WTC11 (cell line): ENCODE data around the gene RPP21. TPM values are rescaled to one million over a fixed set of nuclear protein-coding genes. Genes with fewer than 3 reads are reported as not detected.

Experiments used
- ATAC-seq: fragments of 200-7000 bp; cut with Tn5 transposase; 2 replicates; pipeline ENCODE4 v1.10.0; 2021; ENCODE audit warnings: mild to moderate bottlenecking, moderate library complexity
- CTCF ChIA-PET: fragments of 300-600 bp; sonication (Branson Sonifier 250); formaldehyde crosslinking; loops from one replicate; lab custom pipeline; 2021; ENCODE audit warnings: antibody characterized with exemption; lab: Charles Lee
- POLR2A ChIA-PET: fragments of 350-600 bp; sonication (Branson Sonifier 250); formaldehyde crosslinking; loops from one replicate; lab custom pipeline; 2021; ENCODE audit warnings: antibody characterized with exemption; lab: Charles Lee
- DNase-seq: peaks from one replicate; pipeline ENCODE4 v3.0.0; 2021; ENCODE audit warnings: low spot score
- H3K27ac Mint-ChIP-seq: 2 replicates; pipeline ENCODE4 v1.8.0; 2021; ENCODE audit warnings: mixed read lengths
- H3K27me3 Mint-ChIP-seq: 2 replicates; pipeline ENCODE4 v1.8.0; 2021; ENCODE audit warnings: low read depth, mild to moderate bottlenecking, moderate library complexity, mixed read lengths
- H3K36me3 Mint-ChIP-seq: 2 replicates; pipeline ENCODE4 v1.8.0; 2021; ENCODE audit warnings: mixed read lengths
- H3K4me1 Mint-ChIP-seq: 2 replicates; pipeline ENCODE4 v1.8.0; 2022; ENCODE audit warnings: mixed read lengths
- H3K4me3 Mint-ChIP-seq: 2 replicates; pipeline ENCODE4 v1.8.0; 2021; ENCODE audit warnings: mild to moderate bottlenecking, moderate library complexity, mixed read lengths
- H3K9me3 Mint-ChIP-seq: 2 replicates; pipeline ENCODE4 v1.8.0; 2021; ENCODE audit warnings: mixed read lengths
- ATF1 ChIP-seq: sonication (generic); formaldehyde crosslinking; IDR thresholded peaks from 2 replicates; pipeline ENCODE4 v1.8.1; 2023; ENCODE audit warnings: mild to moderate bottlenecking, moderate library complexity, missing genetic modification reagents
- CREB1 ChIP-seq: sonication (generic); formaldehyde crosslinking; IDR thresholded peaks from 2 replicates; pipeline ENCODE4 v1.8.0; 2023; ENCODE audit warnings: mild to moderate bottlenecking, missing genetic modification reagents
- IRF2 ChIP-seq: sonication (generic); formaldehyde crosslinking; IDR thresholded peaks from 2 replicates; pipeline ENCODE4 v1.8.0; 2022; ENCODE audit warnings: low read depth, missing genetic modification reagents, borderline replicate concordance
- JUN ChIP-seq: sonication (generic); formaldehyde crosslinking; IDR thresholded peaks from 2 replicates; pipeline ENCODE4 v1.8.0; 2023; ENCODE audit warnings: mild to moderate bottlenecking, missing genetic modification reagents
- KAT7 ChIP-seq: sonication (generic); formaldehyde crosslinking; IDR thresholded peaks from 2 replicates; pipeline ENCODE4 v1.8.1; 2023; ENCODE audit warnings: missing genetic modification reagents, mild to moderate bottlenecking, borderline replicate concordance
- NR3C1 ChIP-seq: sonication (generic); formaldehyde crosslinking; conservative IDR thresholded peaks from 2 replicates; pipeline ENCODE4 v1.8.1; 2023; ENCODE audit warnings: low read depth, mild to moderate bottlenecking, missing genetic modification reagents
- TEAD4 ChIP-seq: sonication (generic); formaldehyde crosslinking; IDR thresholded peaks from 2 replicates; pipeline ENCODE4 v1.8.0; 2022; ENCODE audit warnings: mild to moderate bottlenecking, missing genetic modification reagents
- TP53 ChIP-seq: sonication (generic); formaldehyde crosslinking; IDR thresholded peaks from 2 replicates; pipeline ENCODE4 v1.8.1; 2023; ENCODE audit warnings: mild to moderate bottlenecking, missing genetic modification reagents
- ZBTB21 ChIP-seq: sonication (generic); formaldehyde crosslinking; IDR thresholded peaks from 2 replicates; pipeline ENCODE4 v1.8.1; 2023; ENCODE audit warnings: mild to moderate bottlenecking, missing genetic modification reagents, borderline replicate concordance
- ZNF138 ChIP-seq: sonication (generic); formaldehyde crosslinking; conservative IDR thresholded peaks from 2 replicates; pipeline ENCODE4 v1.8.1; 2022; ENCODE audit warnings: mild to moderate bottlenecking, moderate library complexity, missing genetic modification reagents
- total RNA-seq: library from RNA; stranded (reverse); gene quantifications from 3 replicates; pipeline ENCODE4 v1.2.3, GENCODE V29; 2021
- TF ChIP-seq, protein P1 (sequence below): fragments of 250-450 bp; sonication (Bioruptor Pico); IDR thresholded peaks from 2 replicates; pipeline ENCODE4 v1.9.0; 2021; ENCODE audit warnings: mild to moderate bottlenecking
- TF ChIP-seq, protein P2 (sequence below): sonication (generic); formaldehyde crosslinking; IDR thresholded peaks from 2 replicates; pipeline ENCODE4 v1.8.1; 2023; ENCODE audit warnings: mild to moderate bottlenecking, missing genetic modification reagents, moderate library complexity
- TF ChIP-seq, protein P3 (sequence below): sonication (generic); formaldehyde crosslinking; IDR thresholded peaks from 2 replicates; pipeline ENCODE4 v1.8.1; 2023; ENCODE audit warnings: mild to moderate bottlenecking, missing genetic modification reagents
- TF ChIP-seq, protein P4 (sequence below): sonication (generic); formaldehyde crosslinking; conservative IDR thresholded peaks from 2 replicates; pipeline ENCODE4 v1.8.1; 2022; ENCODE audit warnings: mild to moderate bottlenecking, missing genetic modification reagents
- TF ChIP-seq, protein P5 (sequence below): fragments of 250-450 bp; sonication (Bioruptor Pico); conservative IDR thresholded peaks from 2 replicates; pipeline ENCODE4 v1.9.0; 2021; ENCODE audit warnings: mild to moderate bottlenecking
- TF ChIP-seq, protein P6 (sequence below): fragments of 250-450 bp; sonication (Bioruptor Pico); IDR thresholded peaks from 2 replicates; pipeline ENCODE4 v1.9.0; 2021; ENCODE audit warnings: mild to moderate bottlenecking
- TF ChIP-seq, protein P7 (sequence below): sonication (generic); formaldehyde crosslinking; conservative IDR thresholded peaks from 2 replicates; pipeline ENCODE4 v1.8.1; 2023; ENCODE audit warnings: mild to moderate bottlenecking, low read depth, missing genetic modification reagents, moderate library complexity
- TF ChIP-seq, protein P8 (sequence below): sonication (generic); formaldehyde crosslinking; IDR thresholded peaks from 2 replicates; pipeline ENCODE4 v1.8.1; 2023; ENCODE audit warnings: mild to moderate bottlenecking, missing genetic modification reagents
- TF ChIP-seq, protein P9 (sequence below): fragments of 250-450 bp; sonication (Bioruptor Pico); IDR thresholded peaks from 2 replicates; pipeline ENCODE4 v2.1.2; 2022; ENCODE audit warnings: mild to moderate bottlenecking, moderate library complexity

The RPP21 gene
- total RNA-seq, 1 experiment from 2014 or later: 64.1 TPM

DNA sequence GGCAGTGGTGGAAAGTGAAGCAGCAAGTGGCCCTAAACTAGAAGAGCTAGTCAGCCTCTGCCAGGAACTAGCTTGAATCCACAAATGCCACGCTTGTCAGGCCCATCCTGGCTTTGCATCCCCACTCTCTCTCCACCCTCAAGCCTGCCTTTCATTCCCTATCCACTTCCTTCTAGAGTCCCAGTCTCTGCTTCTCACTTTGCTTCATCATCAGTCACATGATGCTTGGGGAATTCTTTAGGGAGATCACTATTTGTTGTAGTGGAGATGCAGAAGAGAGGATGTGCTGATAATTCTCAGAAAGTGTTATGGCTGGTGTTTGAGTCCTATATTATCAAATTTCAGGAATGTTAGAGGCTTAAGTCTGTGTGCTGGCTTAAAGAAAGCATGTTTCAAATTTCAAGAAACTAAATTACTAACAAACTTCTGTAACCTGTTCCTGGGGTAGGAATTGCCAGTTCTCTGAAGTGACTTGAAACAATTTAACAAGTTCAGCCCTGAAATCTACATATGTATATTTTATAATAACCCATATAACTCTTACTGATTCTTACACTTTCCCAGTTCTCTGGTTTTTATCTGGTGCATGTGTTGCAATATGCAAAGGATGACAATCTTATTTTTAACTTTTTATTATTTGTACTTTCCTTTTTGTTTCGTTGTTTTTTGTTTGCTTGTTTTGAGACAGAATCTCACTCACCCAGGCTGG lies 10.7 kb upstream of the RPP21 start (continued):
- TF ChIP-seq, protein P1, sequence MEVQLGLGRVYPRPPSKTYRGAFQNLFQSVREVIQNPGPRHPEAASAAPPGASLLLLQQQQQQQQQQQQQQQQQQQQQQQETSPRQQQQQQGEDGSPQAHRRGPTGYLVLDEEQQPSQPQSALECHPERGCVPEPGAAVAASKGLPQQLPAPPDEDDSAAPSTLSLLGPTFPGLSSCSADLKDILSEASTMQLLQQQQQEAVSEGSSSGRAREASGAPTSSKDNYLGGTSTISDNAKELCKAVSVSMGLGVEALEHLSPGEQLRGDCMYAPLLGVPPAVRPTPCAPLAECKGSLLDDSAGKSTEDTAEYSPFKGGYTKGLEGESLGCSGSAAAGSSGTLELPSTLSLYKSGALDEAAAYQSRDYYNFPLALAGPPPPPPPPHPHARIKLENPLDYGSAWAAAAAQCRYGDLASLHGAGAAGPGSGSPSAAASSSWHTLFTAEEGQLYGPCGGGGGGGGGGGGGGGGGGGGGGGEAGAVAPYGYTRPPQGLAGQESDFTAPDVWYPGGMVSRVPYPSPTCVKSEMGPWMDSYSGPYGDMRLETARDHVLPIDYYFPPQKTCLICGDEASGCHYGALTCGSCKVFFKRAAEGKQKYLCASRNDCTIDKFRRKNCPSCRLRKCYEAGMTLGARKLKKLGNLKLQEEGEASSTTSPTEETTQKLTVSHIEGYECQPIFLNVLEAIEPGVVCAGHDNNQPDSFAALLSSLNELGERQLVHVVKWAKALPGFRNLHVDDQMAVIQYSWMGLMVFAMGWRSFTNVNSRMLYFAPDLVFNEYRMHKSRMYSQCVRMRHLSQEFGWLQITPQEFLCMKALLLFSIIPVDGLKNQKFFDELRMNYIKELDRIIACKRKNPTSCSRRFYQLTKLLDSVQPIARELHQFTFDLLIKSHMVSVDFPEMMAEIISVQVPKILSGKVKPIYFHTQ (CRISPR knock-in tag): no peak

DNA sequence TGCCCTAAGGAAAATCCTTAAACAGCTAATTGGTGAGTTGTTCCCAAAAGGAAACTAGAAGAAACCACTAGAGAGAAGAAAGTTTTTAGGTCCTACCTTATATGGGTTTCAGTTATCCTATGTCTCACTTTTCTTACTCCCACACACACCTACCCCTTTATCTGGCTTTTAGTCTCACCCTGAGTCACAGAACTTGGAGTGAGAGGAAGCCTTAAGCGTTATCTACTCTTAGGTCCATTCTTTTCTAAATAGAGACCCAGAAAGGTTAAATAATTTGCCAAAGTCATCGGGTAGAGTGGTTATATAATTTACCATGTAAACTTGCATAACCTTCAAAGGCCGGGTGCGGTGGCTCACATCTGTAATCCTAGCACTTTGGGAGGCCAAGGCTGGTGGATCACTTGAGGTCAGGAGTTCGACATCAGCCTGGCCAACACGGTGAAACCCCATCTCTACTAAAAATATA lies 4.3 kb upstream of the RPP21 start:
- CTCF ChIA-PET: no interaction called here
- peaks cover 47% of the 10 kb centered on the region for H3K36me3 Mint-ChIP-seq
- POLR2A ChIA-PET: no interaction called here
- no peak overlapping the region for H3K27ac Mint-ChIP-seq
- DNase-seq (no peak), ATAC-seq (no peak)
- H3K4me3 Mint-ChIP-seq: no peak overlapping the region
- H3K9me3 Mint-ChIP-seq: no peaks in the 10 kb centered on the region
- no peak for TF ChIP-seq ZNF138 (CRISPR knock-in tag)
- no peak for TF ChIP-seq KAT7 (CRISPR knock-in tag)
- no peak for TF ChIP-seq IRF2 (CRISPR knock-in tag)
- TF ChIP-seq NR3C1: no peak
- TF ChIP-seq, protein P2, sequence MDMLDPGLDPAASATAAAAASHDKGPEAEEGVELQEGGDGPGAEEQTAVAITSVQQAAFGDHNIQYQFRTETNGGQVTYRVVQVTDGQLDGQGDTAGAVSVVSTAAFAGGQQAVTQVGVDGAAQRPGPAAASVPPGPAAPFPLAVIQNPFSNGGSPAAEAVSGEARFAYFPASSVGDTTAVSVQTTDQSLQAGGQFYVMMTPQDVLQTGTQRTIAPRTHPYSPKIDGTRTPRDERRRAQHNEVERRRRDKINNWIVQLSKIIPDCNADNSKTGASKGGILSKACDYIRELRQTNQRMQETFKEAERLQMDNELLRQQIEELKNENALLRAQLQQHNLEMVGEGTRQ (CRISPR knock-in tag): no peak
- TF ChIP-seq, protein P3, sequence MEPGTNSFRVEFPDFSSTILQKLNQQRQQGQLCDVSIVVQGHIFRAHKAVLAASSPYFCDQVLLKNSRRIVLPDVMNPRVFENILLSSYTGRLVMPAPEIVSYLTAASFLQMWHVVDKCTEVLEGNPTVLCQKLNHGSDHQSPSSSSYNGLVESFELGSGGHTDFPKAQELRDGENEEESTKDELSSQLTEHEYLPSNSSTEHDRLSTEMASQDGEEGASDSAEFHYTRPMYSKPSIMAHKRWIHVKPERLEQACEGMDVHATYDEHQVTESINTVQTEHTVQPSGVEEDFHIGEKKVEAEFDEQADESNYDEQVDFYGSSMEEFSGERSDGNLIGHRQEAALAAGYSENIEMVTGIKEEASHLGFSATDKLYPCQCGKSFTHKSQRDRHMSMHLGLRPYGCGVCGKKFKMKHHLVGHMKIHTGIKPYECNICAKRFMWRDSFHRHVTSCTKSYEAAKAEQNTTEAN (CRISPR knock-in tag): no peak
- TF ChIP-seq, protein P4, sequence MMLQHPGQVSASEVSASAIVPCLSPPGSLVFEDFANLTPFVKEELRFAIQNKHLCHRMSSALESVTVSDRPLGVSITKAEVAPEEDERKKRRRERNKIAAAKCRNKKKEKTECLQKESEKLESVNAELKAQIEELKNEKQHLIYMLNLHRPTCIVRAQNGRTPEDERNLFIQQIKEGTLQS: no peak
- TF ChIP-seq ZBTB21 (CRISPR knock-in tag): no peak
- TF ChIP-seq, protein P5, sequence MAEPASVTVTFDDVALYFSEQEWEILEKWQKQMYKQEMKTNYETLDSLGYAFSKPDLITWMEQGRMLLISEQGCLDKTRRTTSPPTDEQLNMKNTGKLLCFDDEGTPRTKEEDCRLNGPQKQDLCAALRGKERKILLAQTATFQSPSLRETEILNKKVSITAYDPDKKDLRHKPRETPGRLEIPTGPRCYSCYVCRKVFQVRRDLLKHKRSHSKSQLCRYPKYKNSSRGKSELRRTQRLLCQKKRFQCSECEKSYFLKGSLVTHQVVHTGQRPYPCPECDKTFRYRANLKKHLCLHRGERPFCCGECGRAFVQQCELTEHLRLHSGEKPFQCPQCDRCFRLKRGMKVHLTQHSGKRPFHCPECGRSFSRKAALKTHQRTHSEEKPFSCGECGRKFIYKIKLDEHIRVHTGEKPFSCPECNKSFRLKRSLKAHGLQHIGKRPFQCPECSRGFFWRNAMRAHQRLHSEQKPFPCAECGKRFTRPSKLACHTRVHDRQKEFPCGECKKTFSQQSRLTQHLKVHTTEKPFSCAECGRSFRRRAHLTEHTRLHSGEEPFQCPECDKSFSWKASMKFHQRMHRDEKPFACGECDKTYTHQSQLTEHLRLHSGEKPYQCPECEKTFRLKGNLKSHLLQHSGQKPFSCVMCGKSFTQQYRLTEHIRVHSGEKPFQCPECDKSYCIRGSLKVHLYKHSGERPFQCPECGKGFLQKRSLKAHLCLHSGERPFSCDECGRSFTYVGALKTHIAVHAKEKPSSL (CRISPR knock-in tag): no peak
- TF ChIP-seq TEAD4 (CRISPR knock-in tag): no peak
- TF ChIP-seq, protein P6, sequence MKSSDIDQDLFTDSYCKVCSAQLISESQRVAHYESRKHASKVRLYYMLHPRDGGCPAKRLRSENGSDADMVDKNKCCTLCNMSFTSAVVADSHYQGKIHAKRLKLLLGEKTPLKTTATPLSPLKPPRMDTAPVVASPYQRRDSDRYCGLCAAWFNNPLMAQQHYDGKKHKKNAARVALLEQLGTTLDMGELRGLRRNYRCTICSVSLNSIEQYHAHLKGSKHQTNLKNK (CRISPR knock-in tag): no peak
- no peak for TF ChIP-seq ATF1
- TF ChIP-seq JUN (CRISPR knock-in tag): no peak
- TF ChIP-seq CREB1: no peak
- TF ChIP-seq, protein P7, sequence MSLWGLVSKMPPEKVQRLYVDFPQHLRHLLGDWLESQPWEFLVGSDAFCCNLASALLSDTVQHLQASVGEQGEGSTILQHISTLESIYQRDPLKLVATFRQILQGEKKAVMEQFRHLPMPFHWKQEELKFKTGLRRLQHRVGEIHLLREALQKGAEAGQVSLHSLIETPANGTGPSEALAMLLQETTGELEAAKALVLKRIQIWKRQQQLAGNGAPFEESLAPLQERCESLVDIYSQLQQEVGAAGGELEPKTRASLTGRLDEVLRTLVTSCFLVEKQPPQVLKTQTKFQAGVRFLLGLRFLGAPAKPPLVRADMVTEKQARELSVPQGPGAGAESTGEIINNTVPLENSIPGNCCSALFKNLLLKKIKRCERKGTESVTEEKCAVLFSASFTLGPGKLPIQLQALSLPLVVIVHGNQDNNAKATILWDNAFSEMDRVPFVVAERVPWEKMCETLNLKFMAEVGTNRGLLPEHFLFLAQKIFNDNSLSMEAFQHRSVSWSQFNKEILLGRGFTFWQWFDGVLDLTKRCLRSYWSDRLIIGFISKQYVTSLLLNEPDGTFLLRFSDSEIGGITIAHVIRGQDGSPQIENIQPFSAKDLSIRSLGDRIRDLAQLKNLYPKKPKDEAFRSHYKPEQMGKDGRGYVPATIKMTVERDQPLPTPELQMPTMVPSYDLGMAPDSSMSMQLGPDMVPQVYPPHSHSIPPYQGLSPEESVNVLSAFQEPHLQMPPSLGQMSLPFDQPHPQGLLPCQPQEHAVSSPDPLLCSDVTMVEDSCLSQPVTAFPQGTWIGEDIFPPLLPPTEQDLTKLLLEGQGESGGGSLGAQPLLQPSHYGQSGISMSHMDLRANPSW (CRISPR knock-in tag): no peak
- TF ChIP-seq, protein P8, sequence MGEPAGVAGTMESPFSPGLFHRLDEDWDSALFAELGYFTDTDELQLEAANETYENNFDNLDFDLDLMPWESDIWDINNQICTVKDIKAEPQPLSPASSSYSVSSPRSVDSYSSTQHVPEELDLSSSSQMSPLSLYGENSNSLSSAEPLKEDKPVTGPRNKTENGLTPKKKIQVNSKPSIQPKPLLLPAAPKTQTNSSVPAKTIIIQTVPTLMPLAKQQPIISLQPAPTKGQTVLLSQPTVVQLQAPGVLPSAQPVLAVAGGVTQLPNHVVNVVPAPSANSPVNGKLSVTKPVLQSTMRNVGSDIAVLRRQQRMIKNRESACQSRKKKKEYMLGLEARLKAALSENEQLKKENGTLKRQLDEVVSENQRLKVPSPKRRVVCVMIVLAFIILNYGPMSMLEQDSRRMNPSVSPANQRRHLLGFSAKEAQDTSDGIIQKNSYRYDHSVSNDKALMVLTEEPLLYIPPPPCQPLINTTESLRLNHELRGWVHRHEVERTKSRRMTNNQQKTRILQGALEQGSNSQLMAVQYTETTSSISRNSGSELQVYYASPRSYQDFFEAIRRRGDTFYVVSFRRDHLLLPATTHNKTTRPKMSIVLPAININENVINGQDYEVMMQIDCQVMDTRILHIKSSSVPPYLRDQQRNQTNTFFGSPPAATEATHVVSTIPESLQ (CRISPR knock-in tag): no peak
- TF ChIP-seq TP53 (CRISPR knock-in tag): no peak
- TF ChIP-seq, protein P9, sequence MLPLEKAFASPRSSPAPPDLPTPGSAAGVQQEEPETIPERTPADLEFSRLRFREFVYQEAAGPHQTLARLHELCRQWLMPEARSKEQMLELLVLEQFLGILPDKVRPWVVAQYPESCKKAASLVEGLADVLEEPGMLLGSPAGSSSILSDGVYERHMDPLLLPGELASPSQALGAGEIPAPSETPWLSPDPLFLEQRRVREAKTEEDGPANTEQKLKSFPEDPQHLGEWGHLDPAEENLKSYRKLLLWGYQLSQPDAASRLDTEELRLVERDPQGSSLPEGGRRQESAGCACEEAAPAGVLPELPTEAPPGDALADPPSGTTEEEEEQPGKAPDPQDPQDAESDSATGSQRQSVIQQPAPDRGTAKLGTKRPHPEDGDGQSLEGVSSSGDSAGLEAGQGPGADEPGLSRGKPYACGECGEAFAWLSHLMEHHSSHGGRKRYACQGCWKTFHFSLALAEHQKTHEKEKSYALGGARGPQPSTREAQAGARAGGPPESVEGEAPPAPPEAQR (CRISPR knock-in tag): no peak
- H3K27me3 Mint-ChIP-seq: no peaks in the 10 kb centered on the region
- peaks cover 4% of the 10 kb centered on the region for H3K4me1 Mint-ChIP-seq
